GOT3 (cell line): Measurements from ENCODE around the gene SMIM45.

Source experiments
- DNase-seq: peaks from one replicate; lab custom pipeline; 2025; ENCODE audit warnings: mixed read lengths; lab: John Stamatoyannopoulos, UW

Gene SMIM45

DNA sequence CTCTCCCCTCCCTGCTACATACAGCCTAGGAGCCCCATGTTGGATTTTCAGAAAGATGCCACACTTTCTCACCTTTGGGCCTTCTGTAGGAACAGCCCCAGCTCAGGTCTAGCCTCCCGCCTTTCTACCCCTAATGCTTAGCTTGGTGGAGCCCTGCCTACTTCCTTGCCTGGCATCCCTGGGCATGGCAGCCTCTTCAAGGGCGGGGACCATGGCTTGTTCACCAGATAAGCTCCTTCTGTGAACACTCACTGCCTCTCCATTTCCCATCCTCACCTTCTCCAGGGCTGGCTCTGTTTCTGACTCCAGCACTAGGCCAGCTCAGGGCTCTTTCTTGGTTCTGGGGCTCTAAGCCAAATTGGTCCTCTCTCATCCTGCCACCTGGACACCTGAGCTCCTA is 18.7 kb downstream of the SMIM45 start:
- no peak for DNase-seq

- DNase-seq = no peak
Measured at GRCh38 chr22:41971431-41971830, 19.5 kb downstream of the SMIM45 start.

- no peak for DNase-seq
Measured at GRCh38 chr22:41974691-41975290, 22.8 kb downstream of the SMIM45 start.

GRCh38 chr22:41975299-41976069 is 23.5 kb downstream of the SMIM45 start:
- no peak for DNase-seq

GRCh38 chr22:41976070-41976901 is 24.3 kb downstream of the SMIM45 start:
- DNase-seq = no peak

- DNase-seq = no peak
Measured at GRCh38 chr22:41976961-41977566, 25.1 kb downstream of the SMIM45 start.

GRCh38 chr22:41978732-41979131 is 26.8 kb downstream of the SMIM45 start:
- no peak for DNase-seq

DNA sequence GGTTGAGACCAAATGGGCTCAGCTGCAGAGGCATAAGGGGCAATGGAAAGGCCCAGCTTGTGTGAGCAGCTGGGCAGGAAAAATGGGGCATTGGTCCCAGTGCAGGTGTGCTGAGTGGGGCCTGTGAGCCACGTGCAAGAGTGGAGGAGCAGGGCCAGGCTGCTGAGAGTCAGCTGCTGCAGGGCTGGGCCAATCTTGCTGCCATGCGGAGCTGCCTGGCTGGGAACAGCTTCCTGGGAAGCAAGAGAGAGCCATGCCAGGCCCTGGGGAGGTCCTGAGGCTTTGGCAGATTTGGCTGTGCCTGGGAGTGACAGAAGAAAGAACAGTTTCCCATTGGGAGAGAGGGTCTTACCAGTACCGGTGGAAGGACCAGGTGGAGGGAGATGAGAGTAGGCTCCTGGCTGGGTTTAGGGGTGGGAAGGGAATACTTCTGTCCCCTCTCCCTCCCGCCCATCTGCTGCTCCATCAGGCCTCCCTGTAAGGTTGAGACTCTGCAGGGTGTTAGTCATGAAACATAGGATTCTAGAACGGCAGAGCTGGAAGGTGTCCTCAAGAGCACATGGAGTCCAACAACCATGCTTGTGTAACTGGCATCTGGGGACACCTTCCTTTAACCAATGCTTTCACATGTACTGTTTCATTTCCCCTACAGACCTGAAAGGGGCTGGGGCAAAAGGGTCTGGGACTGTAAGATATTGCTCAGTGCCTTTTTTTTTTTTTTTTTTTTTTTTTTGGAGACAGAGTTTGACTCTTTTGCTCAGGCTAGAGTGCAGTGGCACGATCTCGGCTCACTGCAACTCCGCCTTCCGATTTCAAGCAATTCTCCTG is 27.7 kb downstream of the SMIM45 start:
- DNase-seq = no peak

DNA sequence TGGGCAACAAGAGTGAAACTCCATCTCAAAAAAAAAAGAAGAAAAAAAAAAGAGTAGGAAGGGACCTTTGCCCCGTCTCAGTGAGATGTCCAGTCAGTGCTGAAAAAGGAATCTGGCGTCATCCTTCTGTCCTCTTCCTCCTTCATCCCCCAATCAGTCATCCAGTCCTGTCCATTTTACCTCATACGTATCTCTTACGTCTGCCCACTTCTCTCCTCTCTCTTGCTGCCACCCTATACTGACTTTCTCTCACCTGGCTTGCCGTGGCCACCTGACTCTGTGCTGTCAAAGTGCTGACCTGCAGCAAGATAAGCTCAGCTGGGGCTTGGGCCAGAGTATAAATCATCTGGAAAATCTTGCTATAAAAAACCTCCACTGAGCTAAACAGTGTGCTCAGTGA is 30.9 kb downstream of the SMIM45 start:
- DNase-seq = no peak

DNA sequence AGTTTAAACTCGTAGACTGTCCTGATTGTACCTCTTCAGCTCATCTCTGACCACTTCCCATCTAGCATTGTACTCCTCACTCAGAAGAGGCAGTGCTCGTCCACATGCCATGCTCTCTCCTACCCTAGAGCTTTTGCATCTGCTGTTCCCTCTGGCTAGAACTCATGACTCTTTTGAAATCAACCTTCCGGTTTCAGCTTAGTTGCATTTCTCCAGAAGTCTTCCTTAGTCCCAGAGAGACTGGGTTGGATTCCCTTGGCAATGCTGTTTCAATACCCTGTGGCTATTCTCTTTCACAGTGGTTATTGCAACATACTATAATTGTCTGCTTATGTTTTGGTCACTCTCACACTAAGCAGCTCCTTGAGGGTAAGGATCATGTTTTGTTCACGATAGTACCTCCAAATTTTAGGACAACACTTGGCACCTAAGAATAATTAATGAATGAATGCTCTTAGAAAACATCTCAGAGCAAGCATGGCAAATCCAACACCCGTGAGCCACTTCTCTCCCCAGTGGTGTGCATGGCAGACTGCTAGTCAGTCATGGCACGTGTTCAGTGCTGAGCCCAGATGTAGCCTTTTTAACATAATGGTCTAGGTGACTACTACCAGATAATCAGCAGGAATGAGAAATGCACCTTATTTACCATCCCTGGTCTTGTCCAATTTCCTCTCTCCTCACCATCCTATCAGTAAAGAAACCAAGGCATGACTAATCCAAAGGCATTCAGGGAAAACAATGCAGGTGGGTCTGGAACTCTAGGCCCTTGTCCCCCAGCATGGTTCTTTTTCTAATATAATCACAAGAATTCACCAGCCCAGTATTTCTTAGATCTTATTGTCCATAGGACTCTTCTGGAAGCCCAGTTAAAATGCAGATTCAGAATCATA is 31.8 kb downstream of the SMIM45 start:
- no peak for DNase-seq

- no peak for DNase-seq
Measured at GRCh38 chr22:41987276-41987675, 35.3 kb downstream of the SMIM45 start.

DNA sequence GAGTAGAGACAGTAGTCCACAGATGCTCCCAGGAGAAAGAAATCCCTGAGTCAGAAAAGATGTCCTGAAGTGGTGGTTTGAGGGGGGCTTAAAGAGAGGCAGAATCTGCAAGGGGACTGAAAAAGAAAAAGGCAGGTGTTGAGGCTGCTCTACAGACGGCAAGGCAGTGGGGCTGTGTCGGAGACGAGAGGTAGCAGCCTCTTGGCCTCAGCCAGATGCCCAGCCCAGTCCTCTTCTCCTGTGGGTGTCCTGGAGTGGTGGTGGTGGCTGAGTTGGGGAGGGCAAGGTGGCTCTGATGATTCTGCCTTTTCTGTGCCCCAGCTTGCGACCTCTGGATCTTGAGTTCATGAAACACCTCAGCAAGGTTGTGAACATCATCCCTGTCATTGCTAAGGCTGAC is 37.3 kb downstream of the SMIM45 start:
- no peak for DNase-seq

GRCh38 chr22:41991111-41991510 is 39.2 kb downstream of the SMIM45 start:
- DNase-seq = no peak

GRCh38 chr22:41992496-41992895 is 40.5 kb downstream of the SMIM45 start:
- DNase-seq = no peak

DNA sequence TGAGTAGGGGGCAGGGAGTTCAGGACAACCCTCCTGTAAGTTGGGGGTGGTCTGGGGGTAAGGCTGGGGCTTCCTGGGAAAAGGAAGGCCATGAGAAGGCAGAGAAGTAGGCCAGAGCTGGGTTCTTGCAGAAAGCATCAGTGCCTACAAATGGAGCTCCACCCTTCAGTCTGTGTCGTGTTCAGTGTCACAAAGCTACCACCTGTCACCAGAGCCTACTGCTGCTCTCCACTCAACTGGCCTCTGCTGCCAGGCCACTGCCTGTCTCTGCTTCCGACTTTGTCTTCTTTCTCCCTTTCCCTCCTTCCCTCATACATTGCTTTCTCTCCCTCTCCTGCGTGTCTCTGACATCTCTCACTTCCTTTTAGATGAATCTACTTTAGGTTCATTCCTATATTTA is 43.3 kb downstream of the SMIM45 start:
- no peak for DNase-seq

DNA sequence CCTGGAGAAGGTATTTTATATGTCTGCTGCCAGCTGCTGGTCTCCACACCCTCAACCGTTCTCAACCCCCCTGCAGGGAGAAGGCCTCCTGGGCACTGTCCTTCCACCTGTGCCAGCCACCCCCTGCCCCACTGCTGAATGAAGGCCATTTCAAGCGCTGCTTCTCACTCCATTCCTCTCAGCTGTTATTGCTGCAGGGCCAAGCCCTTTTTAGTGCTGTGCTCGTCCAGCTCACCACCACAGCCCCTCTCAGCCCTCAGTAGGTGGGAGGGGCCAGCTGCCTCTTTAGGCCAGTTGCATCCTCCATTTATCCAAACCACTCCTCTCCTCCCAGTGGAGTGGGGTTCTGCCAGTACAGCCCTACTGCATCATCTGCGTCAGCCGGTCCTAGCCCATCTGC is 44.9 kb downstream of the SMIM45 start:
- no peak for DNase-seq

DNA sequence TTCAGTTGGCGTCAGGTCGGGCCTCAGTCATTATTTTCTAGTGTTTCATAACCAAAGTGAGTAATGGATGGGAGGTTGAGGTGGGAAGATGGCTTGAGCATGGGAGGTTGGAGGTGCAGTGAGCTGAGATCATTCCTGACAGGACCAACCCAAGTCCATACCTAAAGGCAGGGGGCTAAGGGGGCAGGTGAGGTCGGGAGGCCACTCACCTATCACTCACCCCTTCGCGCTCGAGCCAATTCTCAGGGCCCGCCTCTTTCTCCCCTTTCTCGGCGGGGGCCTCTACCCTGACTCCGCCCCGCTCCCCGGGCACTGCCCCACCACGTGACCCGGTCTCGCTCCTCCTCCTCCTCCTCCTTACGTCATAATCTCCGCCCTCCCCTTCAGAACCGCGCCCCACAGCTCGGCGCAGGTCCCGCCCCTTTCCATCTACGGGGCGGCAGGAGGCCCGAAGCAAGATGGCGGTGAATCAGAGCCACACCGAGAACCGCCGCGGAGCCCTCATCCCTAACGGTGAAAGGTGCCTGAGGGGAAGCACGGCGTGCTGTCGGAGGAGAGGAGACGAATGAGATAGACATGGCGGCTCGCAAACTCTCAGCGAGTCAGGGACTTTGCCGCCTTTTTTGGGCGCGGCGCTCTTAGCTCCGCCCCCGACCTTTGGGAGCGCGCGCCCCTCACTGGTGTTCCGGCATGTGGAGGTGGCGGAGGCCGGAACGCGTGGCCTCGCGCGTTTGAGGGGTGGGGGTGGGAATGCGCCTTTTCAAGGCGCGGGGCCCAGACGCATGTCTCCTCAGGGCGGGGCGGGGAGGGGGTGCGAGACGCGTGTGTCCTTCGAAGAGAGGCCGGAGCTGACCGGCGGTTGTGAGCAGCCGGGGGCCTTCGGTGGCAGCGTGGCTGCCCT is 46.7 kb downstream of the SMIM45 start, which contains the start of gene WBP2NL:
Gene WBP2NL (plus strand): TSS at position 428 of the 901 bp plus-strand sequence. CDS start 31 bp downstream, at position 459.
- peak; percentile 49 for DNase-seq

- no peak for DNase-seq
Measured at GRCh38 chr22:42000466-42000865, 48.5 kb downstream of the SMIM45 start.

- DNase-seq = no peak
Measured at GRCh38 chr22:42001121-42001520, 49.2 kb downstream of the SMIM45 start.
